GM12891 (cell line): ENCODE data around the gene IL1RL2.

ENCODE experiments used
- PAX5 ChIP-seq: IDR thresholded peaks from 2 replicates; pipeline ENCODE4 v1.6.1; 2011; ENCODE audit warnings: low read length, moderate library complexity, mild to moderate bottlenecking; ENCODE audit not compliant: insufficient read depth, severe bottlenecking
- POLR2A ChIP-seq: IDR thresholded peaks from 2 replicates; pipeline ENCODE4 v1.6.1; 2011; ENCODE audit warnings: low read depth, low read length, control low read depth
- POLR2AphosphoS5 ChIP-seq: IDR thresholded peaks from 2 replicates; pipeline ENCODE4 v1.6.1; 2011; ENCODE audit warnings: low read depth, low read length, control low read depth
- POU2F2 ChIP-seq: IDR thresholded peaks from 2 replicates; pipeline ENCODE4 v1.6.1; 2011; ENCODE audit warnings: low read depth, mild to moderate bottlenecking, control low read depth, low read length, moderate library complexity
- SPI1 ChIP-seq: IDR thresholded peaks from 2 replicates; pipeline ENCODE4 v1.6.1; 2011; ENCODE audit warnings: low read depth, low read length, control low read depth
- TAF1 ChIP-seq: IDR thresholded peaks from 2 replicates; pipeline ENCODE4 v1.6.1; 2011; ENCODE audit warnings: low read depth, low read length, control low read depth

- TF ChIP-seq POLR2A (no peak), POLR2AphosphoS5 (no peak), TAF1 (no peak), POU2F2 (no peak), PAX5 (no peak), SPI1 (no peak)
Observed at GRCh38 chr2:102285368-102285767, 98.5 kb downstream of the IL1RL2 start.
